Left lung (tissue), 10 donors: ENCODE measurements around the gene NDUFAF3. TPM values are rescaled to one million over a fixed set of nuclear protein-coding genes. Genes with fewer than 3 reads are reported as not detected.

ENCODE experiments used
- ATAC-seq: fragments of 200-7000 bp; cut with Tn5 transposase; one replicate; pipeline ENCODE4 v1.9.1; 2020; ENCODE audit warnings: moderate library complexity
- DNase-seq, 4 donors: peaks; one replicate each; pipeline ENCODE4 v3.0.0-alpha.2; 2013 to 2020
- H3K27ac ChIP-seq, 2 donors: fragments of 200-600 bp; sonication (generic) in 1 of 2; one replicate each; pipeline versions ENCODE4 v1.5.0 to v1.8.0; 2020 to 2021
- H3K27me3 ChIP-seq, 2 donors: fragments of 200-600 bp; sonication (generic) in 1 of 2; one replicate each; pipeline versions ENCODE4 v1.5.0 to v1.8.0; 2020 to 2021
- H3K36me3 ChIP-seq, 2 donors: fragments of 200-600 bp; sonication (generic) in 1 of 2; one replicate each; pipeline versions ENCODE4 v1.5.0 to v1.8.0; 2020 to 2021
- H3K4me1 ChIP-seq, 2 donors: fragments of 200-600 bp; one replicate each; pipeline ENCODE4 v1.8.0; 2021
- H3K4me3 ChIP-seq, 2 donors: fragments of 200-600 bp; sonication (generic) in 1 of 2; one replicate each; pipeline versions ENCODE4 v1.5.0 to v1.8.0; 2020 to 2021; ENCODE audit warnings: mild to moderate bottlenecking in 1 of 2
- H3K9me3 ChIP-seq, 2 donors: fragments of 200-600 bp; sonication (generic) in 1 of 2; one replicate each; pipeline versions ENCODE4 v1.5.0 to v1.8.0; 2020 to 2021
- intact Hi-C, 2 donors: fragments of 100-400 bp; cut with DNase I; formaldehyde crosslinking; loops; one replicate each; pipeline versions ENCODE4 v1.11.2 to v1.14.2; 2022
- polyA plus RNA-seq, 6 donors: library from polyadenylated mRNA; unstranded; fragments of 120-200 nt; gene quantifications; one replicate each; pipeline ENCODE4 v1.2.1, GENCODE V29; 2013; ENCODE audit not compliant: insufficient read length in 6 of 6
- total RNA-seq, 2 donors: library from RNA; stranded (reverse); fragmentation: NEBNext Ultra II Directional; extraction: Animal tissue kit (Norgen Biotek cat#: 25700); gene quantifications; one replicate each; pipeline ENCODE4 v1.2.1, GENCODE V29; 2021
- TF ChIP-seq, protein P1 (sequence below), 2 donors: fragments of 200-600 bp; sonication (generic) in 1 of 2; IDR thresholded peaks; one replicate each; pipeline versions ENCODE4 v1.5.0 to v1.8.0; 2021; ENCODE audit warnings: antibody characterized with exemption in 2 of 2
- donor health status: DM: no; HTN: yes; CAD: no.
- donor health status: DM: no; HTN: no; CAD: no.

Gene NDUFAF3
- total and polyA plus RNA-seq, 8 donors = 50.0 to 92.2 (median 60.8) TPM

DNA sequence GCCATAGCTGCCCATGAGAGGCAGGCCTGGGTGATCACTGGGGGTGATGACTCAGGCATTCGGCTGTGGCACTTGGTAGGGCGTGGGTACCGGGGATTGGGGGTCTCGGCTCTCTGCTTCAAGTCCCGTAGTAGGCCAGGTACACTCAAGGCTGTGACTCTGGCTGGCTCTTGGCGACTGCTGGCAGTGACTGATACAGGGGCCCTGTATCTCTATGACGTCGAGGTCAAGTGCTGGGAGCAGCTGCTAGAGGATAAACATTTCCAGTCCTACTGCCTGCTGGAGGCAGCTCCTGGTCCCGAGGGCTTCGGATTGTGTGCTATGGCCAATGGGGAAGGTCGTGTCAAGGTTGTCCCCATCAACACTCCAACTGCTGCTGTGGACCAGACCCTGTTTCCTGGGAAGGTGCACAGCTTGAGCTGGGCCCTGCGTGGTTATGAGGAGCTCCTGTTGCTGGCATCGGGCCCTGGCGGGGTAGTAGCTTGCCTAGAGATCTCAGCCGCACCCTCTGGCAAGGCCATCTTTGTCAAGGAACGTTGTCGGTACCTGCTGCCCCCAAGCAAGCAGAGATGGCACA is 9.4 kb upstream of the NDUFAF3 start:
- Histone ChIP-seq H3K4me3 (no peak overlapping the region), H3K27me3 (no peaks in the 10 kb centered on the region), H3K9me3 (no peaks in the 10 kb centered on the region), H3K36me3 (peaks cover 0 to 58% of the 10 kb centered on the region in 2 donors), H3K4me1 (peaks cover 4 to 27% of the 10 kb centered on the region in 2 donors), H3K27ac (no peak overlapping the region)
- ATAC-seq = no peak
- intact Hi-C loops = no loop called here
- DNase-seq = no peak
- TF ChIP-seq, protein P1, sequence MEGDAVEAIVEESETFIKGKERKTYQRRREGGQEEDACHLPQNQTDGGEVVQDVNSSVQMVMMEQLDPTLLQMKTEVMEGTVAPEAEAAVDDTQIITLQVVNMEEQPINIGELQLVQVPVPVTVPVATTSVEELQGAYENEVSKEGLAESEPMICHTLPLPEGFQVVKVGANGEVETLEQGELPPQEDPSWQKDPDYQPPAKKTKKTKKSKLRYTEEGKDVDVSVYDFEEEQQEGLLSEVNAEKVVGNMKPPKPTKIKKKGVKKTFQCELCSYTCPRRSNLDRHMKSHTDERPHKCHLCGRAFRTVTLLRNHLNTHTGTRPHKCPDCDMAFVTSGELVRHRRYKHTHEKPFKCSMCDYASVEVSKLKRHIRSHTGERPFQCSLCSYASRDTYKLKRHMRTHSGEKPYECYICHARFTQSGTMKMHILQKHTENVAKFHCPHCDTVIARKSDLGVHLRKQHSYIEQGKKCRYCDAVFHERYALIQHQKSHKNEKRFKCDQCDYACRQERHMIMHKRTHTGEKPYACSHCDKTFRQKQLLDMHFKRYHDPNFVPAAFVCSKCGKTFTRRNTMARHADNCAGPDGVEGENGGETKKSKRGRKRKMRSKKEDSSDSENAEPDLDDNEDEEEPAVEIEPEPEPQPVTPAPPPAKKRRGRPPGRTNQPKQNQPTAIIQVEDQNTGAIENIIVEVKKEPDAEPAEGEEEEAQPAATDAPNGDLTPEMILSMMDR (IDR thresholded peaks at IDR 0.05) = no peak

DNA sequence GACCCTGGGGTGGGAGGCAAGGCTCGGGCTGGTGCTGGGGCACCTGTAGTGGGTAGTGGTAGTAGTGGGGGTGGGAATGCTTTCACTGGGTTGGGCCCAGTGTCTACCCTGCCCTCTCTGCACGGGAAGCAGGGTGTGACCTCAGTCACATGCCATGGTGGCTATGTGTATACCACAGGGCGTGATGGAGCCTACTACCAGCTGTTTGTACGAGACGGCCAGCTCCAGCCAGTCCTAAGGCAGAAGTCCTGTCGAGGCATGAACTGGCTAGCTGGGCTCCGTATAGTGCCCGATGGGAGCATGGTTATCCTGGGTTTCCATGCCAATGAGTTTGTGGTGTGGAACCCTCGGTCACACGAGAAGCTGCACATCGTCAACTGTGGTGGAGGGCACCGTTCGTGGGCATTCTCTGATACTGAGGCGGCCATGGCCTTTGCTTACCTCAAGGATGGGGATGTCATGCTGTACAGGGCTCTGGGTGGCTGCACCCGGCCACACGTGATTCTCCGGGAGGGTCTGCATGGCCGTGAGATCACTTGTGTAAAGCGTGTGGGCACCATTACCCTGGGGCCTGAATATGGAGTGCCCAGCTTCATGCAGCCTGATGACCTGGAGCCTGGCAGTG is 8.7 kb upstream of the NDUFAF3 start:
- H3K4me1 ChIP-seq = peaks cover 5 to 27% of the 10 kb centered on the region in 2 donors
- intact Hi-C loops = no loop called here
- DNase-seq (no peak), ATAC-seq (no peak)
- H3K4me3 ChIP-seq = no peak overlapping the region
- H3K27me3 ChIP-seq = no peaks in the 10 kb centered on the region
- no peak overlapping the region for H3K27ac ChIP-seq
- no peaks in the 10 kb centered on the region for H3K9me3 ChIP-seq
- peaks cover 0 to 58% of the 10 kb centered on the region in 2 donors for H3K36me3 ChIP-seq
- TF ChIP-seq, protein P1 (IDR thresholded peaks at IDR 0.05) = no peak

DNA sequence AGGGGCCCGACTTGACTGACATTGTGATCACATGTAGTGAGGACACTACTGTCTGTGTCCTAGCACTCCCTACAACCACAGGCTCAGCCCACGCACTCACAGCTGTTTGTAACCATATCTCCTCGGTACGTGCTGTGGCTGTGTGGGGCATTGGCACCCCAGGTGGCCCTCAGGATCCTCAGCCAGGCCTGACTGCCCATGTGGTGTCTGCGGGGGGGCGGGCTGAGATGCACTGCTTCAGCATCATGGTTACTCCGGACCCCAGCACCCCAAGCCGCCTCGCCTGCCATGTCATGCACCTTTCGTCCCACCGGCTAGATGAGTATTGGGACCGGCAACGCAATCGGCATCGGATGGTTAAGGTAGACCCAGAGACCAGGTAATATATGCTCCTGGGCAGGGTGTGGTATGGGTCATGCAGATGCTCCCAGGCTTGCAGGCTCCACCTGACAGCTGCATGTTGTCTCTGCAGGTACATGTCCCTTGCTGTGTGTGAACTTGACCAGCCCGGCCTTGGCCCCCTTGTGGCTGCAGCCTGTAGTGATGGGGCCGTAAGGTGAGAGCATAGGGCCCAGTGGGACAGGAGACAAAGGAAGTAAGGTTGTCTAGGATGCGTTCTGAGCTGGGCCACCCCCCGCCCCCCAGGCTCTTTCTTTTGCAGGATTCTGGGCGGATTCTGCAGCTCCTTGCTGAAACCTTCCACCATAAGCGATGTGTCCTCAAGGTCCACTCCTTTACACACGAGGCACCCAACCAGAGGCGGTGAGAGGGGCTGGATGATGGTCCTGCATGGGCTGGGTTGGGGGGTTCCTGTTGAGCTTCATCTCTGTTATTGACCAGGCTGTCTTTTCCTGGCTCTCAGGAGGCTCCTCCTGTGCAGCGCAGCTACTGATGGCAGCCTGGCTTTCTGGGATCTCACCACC is 7.9 kb upstream of the NDUFAF3 start:
- peaks cover 0 to 58% of the 10 kb centered on the region in 2 donors for H3K36me3 ChIP-seq
- ATAC-seq (no peak), DNase-seq (no peak)
- peaks cover 8 to 23% of the 10 kb centered on the region in 2 donors for H3K4me1 ChIP-seq
- intact Hi-C loops = no loop called here
- no peaks in the 10 kb centered on the region for H3K27me3 ChIP-seq
- no peak overlapping the region for H3K4me3 ChIP-seq
- H3K27ac ChIP-seq = no peak overlapping the region
- H3K9me3 ChIP-seq = no peaks in the 10 kb centered on the region
- TF ChIP-seq, protein P1 (IDR thresholded peaks at IDR 0.05) = peak; percentile 37 to 54

DNA sequence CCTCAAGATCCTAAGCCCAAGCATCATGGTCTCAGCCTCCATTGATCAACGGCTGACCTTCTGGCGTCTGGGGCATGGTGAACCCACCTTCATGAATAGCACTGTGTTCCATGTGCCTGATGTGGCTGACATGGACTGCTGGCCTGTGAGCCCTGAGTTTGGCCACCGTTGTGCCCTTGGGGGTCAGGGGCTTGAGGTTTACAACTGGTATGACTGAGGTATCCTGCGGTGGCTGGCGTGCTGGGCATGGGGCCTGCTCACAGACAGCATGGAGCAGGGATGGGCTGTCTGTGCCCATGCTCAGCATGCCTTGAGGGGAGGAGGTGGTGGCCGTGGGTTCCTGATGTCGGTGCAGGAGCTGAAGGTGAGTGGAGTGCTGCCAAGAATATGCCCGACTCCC is 6.8 kb upstream of the NDUFAF3 start:
- no peaks in the 10 kb centered on the region for H3K9me3 ChIP-seq
- H3K4me1 ChIP-seq = peaks cover 19 to 28% of the 10 kb centered on the region in 2 donors
- H3K36me3 ChIP-seq = peaks cover 0 to 58% of the 10 kb centered on the region in 2 donors
- TF ChIP-seq, protein P1 (IDR thresholded peaks at IDR 0.05) = no peak
- no peak overlapping the region for H3K4me3 ChIP-seq
- DNase-seq = no peak
- intact Hi-C loops = no loop called here
- H3K27ac ChIP-seq = no peak overlapping the region
- no peak for ATAC-seq
- H3K27me3 ChIP-seq = no peaks in the 10 kb centered on the region

DNA sequence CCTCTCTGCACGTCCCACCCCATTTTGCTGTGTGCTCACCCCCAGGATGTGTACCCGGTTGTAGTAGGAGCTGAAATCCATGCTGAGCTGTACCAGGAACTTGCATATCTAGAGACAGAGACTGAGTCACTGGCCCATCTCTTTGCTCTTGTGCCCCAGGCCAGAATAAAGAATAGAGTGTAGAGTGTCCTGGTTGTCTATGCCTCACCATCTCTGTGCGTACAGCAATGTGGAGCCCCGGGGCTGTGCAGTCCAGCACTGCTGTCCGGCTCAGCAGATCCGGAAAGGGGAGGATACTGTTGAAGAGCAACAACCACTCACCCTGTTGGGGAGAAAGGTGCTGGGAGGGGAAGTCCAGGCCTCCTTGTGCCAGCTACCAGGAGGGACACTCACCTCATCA is 6.2 kb upstream of the NDUFAF3 start:
- ATAC-seq = no peak
- H3K36me3 ChIP-seq = peaks cover 0 to 58% of the 10 kb centered on the region in 2 donors
- H3K27ac ChIP-seq = no peak overlapping the region
- H3K4me3 ChIP-seq = no peak overlapping the region
- intact Hi-C loops = no loop called here
- H3K4me1 ChIP-seq = peaks cover 23 to 35% of the 10 kb centered on the region in 2 donors
- no peaks in the 10 kb centered on the region for H3K27me3 ChIP-seq
- TF ChIP-seq, protein P1 (IDR thresholded peaks at IDR 0.05) = no peak
- no peaks in the 10 kb centered on the region for H3K9me3 ChIP-seq
- DNase-seq = no peak
